SJCRH30 (cell line): ENCODE results near the gene NYAP2. TPM values are rescaled to one million over a fixed set of nuclear protein-coding genes. Genes with fewer than 3 reads are reported as not detected.
A peak's percentile ranks its signal among the peaks of the same experiment; 100 is the strongest.

Source experiments
- DNase-seq, 2 experiments: peaks; one replicate each; pipeline ENCODE4 v3.0.0-alpha.2; 2015 to 2020
- H3K27ac ChIP-seq: fragments of 250-450 bp; sonication (Bioruptor Pico); 2 replicates; pipeline ENCODE4 v1.5.1; 2020; ENCODE audit warnings: mild to moderate bottlenecking, moderate library complexity
- H3K27me3 ChIP-seq: fragments of 250-450 bp; sonication (Bioruptor Pico); 2 replicates; pipeline ENCODE4 v1.5.1; 2020; ENCODE audit warnings: mild to moderate bottlenecking, moderate library complexity
- H3K36me3 ChIP-seq: fragments of 250-450 bp; sonication (Bioruptor Pico); 2 replicates; pipeline ENCODE4 v1.5.1; 2020; ENCODE audit warnings: mild to moderate bottlenecking, moderate library complexity
- H3K4me1 ChIP-seq: fragments of 250-450 bp; sonication (Bioruptor Pico); 2 replicates; pipeline ENCODE4 v1.5.1; 2020; ENCODE audit warnings: mild to moderate bottlenecking, moderate library complexity
- H3K4me3 ChIP-seq: fragments of 250-450 bp; sonication (Bioruptor Pico); 2 replicates; pipeline ENCODE4 v1.5.1; 2020; ENCODE audit warnings: mild to moderate bottlenecking, moderate library complexity
- H3K9me3 ChIP-seq: fragments of 250-450 bp; sonication (Bioruptor Pico); replicated peaks from 2 replicates; pipeline ENCODE4 v1.5.1; 2020; ENCODE audit warnings: mild to moderate bottlenecking, moderate library complexity
- total RNA-seq: library from RNA; depleted of rRNA; stranded (reverse); fragments of >200 nt; shearing (Covaris generic); gene quantifications from 2 replicates; pipeline ENCODE4 v1.2.3, GENCODE V29; 2014

The NYAP2 gene
- total RNA-seq, 1 experiment from 2014 or later = 0.69 TPM

DNA sequence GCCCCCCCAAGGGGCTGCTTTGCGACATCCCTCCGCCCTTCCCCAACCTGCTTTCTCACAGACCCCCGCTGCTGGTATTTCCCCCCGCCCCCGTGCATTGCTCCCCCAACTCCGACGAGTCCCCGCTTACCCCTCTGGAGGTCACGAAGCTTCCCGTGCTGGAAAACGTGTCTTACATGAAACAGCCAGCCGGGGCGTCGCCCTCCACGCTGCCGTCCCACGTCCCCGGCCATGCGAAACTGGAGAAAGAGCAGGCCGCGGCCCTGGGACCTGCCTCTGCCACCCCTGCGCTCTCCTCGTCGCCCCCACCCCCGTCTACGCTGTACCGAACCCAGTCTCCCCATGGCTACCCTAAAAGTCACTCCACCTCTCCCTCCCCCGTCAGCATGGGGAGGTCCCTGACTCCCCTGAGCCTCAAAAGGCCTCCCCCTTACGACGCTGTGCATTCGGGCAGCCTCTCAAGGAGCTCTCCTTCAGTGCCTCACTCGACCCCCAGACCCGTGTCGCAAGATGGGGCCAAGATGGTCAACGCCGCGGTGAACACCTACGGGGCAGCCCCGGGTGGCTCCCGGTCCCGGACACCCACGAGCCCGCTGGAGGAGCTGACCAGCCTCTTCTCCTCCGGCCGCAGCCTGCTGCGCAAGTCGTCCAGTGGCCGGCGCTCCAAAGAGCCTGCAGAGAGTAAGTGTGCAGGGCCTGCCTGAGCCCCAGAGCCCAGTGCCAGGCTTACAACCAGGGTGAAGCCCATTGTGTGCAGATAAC lies 183.0 kb downstream of the NYAP2 start:
- Histone ChIP-seq H3K9me3 (no peaks in the 10 kb centered on the region), H3K36me3 (no peaks in the 10 kb centered on the region), H3K27ac (no peak overlapping the region), H3K4me1 (no peaks in the 10 kb centered on the region), H3K27me3 (no peaks in the 10 kb centered on the region), H3K4me3 (no peak overlapping the region)
- DNase-seq = no peak

DNA sequence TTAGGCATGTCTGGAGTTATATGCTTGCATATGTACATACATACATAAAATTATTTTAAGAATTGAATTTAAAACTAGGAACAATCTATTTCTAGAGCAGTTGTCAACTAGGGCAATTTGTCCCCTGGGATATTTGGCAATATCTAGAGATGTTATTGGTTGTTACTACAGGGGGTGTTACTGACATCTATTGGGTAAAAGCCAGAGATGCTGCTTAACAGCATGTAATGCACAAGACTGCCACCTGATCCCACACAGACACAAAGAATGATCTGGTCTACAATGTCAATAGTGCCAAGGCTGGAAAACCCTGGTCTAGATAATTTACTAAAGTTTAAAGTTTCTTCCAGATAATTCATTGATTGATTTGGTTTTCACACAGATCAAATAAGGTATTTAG lies 185.3 kb downstream of the NYAP2 start:
- peak in 1 of 2 experiments; percentile 20 for DNase-seq
- H3K36me3 ChIP-seq = no peaks in the 10 kb centered on the region
- H3K4me3 ChIP-seq = no peak overlapping the region

DNA sequence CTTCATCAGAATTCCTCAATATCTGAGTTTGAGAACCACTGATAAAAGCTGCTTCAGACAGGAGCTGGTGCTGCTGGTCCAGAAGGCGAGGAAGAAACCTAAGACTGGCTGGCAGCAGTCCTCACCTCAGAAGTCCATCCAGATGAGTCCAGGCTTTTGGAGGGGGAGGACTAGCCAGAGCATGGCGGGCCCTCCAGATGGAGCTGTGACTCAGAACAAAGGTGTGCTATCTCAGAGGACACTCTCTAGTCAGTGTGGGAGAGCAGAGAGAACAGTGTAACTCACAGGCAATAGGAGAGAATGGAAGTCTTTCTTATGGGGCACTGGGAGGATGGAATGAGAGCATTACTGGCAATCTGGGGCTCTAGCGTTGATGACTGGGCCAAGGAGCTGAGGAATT lies 191.4 kb downstream of the NYAP2 start:
- Histone ChIP-seq H3K27me3 (no peaks in the 10 kb centered on the region), H3K36me3 (no peaks in the 10 kb centered on the region), H3K4me3 (no peak overlapping the region), H3K9me3 (no peaks in the 10 kb centered on the region), H3K4me1 (peaks cover 15% of the 10 kb centered on the region), H3K27ac (no peak overlapping the region)
- DNase-seq = no peak

More for the DNA sequence above, 185.3 kb downstream of the NYAP2 start:
- no peaks in the 10 kb centered on the region for H3K4me1 ChIP-seq
- H3K9me3 ChIP-seq = no peaks in the 10 kb centered on the region
- no peak overlapping the region for H3K27ac ChIP-seq
- no peaks in the 10 kb centered on the region for H3K27me3 ChIP-seq

DNA sequence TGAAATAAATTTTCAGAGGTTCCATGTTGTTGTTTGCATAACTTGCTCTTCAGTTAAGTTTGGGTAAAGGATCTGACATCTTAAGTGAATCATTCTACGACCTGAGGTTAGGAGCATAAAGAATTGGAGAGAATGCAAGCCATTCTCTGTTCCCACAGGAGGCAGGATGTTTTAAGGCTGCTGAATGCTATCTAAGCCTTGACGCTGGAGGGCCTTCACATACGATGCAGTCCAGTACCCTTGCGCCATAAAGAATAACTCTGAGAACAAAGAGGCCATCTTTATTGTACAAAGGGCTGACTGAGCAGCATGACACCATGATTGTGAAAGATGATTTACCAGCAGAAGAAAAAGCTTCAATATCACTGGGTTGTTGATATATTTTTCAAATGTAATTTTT lies 198.4 kb downstream of the NYAP2 start:
- no peaks in the 10 kb centered on the region for H3K36me3 ChIP-seq
- peak in 1 of 2 experiments; percentile 41 for DNase-seq
- H3K27ac ChIP-seq = no peak overlapping the region; the same call in 1 of the 2 replicates
- H3K27me3 ChIP-seq = no peaks in the 10 kb centered on the region
- H3K4me1 ChIP-seq = peaks cover 33% of the 10 kb centered on the region
- H3K4me3 ChIP-seq = no peak overlapping the region
- peaks cover 4% of the 10 kb centered on the region; the same call in 1 of the 2 replicates for H3K9me3 ChIP-seq

DNA sequence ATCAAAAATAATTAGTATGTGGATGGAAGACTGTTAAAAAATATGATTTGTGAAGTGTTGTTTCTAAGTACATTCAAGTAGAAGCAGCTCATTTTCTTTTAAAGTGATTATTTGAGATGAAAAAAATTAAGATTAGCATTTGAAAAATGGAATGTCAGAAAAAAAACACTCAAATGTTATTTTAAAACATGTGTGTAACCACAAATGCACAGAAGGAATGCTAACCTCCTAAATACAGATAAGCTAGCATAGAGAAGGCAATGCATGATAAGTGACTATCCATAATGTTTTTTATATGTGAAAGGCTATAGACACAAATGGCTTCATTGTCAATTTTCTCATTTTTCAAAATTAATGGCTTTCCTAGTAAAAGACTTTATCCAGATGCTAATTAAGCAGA lies 198.9 kb downstream of the NYAP2 start:
- Histone ChIP-seq H3K4me3 (no peak overlapping the region), H3K4me1 (peaks cover 29% of the 10 kb centered on the region), H3K27ac (peak overlapping the region; percentile 10; the same call in 1 of the 2 replicates), H3K36me3 (no peaks in the 10 kb centered on the region), H3K27me3 (no peaks in the 10 kb centered on the region), H3K9me3 (peaks cover 4% of the 10 kb centered on the region; the same call in 1 of the 2 replicates)
- no peak for DNase-seq

DNA sequence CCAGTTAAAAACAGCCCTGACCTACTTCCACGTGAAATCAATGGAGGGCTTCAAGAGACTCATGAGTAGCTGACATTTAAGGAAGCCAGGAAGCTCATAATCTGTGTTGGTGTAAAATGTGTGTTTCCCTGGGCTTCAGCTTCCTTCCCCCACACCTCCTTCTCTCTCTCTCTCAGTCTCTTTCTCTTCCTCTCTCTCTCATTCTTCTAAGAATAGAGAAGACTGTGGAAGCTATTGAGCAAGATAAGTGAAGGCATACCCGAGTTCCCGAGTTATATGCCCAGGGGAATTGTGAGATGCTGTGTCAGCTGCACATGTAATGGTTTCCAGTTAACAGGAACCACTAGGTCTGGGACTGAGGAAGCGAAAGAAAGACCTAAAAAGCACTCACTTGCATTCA lies 199.4 kb downstream of the NYAP2 start:
- Histone ChIP-seq H3K27me3 (no peaks in the 10 kb centered on the region), H3K9me3 (peaks cover 4% of the 10 kb centered on the region; the same call in 1 of the 2 replicates), H3K36me3 (no peaks in the 10 kb centered on the region), H3K4me3 (no peak overlapping the region), H3K4me1 (peaks cover 29% of the 10 kb centered on the region), H3K27ac (peak overlapping the region; percentile 10; the same call in 1 of the 2 replicates)
- peak in 1 of 2 experiments; percentile 26 for DNase-seq

DNA sequence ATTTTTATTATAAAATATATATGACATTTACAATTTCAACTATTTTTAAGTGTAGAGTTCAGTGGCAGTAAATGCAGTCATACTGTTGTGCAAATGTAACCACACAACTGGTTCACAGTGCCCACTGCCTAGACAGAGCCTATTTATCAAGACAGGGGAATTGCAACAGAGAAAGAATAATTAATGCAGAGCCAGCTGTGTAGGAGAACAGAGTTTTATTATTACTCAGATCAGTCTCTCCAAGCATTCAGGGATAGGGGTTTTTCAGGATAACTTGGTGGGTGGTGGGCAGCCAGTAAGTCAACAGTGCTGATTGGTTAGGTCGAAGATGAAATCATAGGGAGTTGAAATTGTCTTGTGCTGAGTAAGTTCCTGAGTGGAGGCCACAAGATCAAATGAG lies 200.3 kb downstream of the NYAP2 start:
- Histone ChIP-seq H3K9me3 (peaks cover 4% of the 10 kb centered on the region; the same call in 1 of the 2 replicates), H3K27ac (no peak overlapping the region)
- DNase-seq = no peak

DNA sequence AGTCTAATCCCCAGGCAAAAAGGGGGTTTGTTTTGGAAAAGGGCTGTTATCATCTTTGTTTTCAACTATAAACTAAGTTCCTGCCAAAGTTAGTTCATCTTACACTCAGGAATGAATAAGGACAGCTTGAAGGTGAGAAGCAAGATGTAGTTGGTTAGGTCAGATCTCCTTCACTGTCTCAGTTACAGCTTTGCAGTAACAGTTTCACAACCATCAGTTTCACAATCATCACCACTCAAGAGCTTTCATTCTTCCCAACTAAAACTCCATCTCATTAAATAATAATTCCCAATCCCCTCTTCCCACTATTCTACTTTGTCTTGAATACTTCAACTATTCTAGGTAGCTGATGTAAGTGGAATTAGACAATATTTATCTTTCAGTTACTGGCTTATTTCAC lies 200.9 kb downstream of the NYAP2 start:
- no peaks in the 10 kb centered on the region for H3K27me3 ChIP-seq
- peaks cover 4% of the 10 kb centered on the region; the same call in 1 of the 2 replicates for H3K9me3 ChIP-seq

More for the DNA sequence above, 200.3 kb downstream of the NYAP2 start:
- no peaks in the 10 kb centered on the region for H3K27me3 ChIP-seq
- no peak overlapping the region for H3K4me3 ChIP-seq
- peaks cover 29% of the 10 kb centered on the region for H3K4me1 ChIP-seq
- no peaks in the 10 kb centered on the region for H3K36me3 ChIP-seq

DNA sequence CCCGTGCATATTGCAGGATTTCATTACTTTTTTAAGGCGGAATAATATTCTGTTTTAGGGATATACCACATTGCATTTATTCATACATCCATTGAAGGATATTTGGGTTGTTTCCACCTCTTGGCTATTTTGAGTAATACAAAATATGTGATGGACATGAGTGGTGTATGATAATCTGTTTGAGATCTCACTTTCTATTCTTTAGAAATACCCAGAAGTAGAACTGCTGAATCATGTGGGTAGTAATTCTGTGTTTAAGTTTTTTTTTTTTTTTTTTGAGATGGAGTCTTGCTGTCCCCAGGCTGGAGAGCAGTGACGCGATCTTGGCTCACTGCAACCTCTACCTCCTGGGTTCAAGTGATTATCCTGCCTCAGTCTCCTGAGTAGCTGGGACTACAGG lies 201.4 kb downstream of the NYAP2 start:
- Histone ChIP-seq H3K27ac (no peak overlapping the region), H3K4me3 (no peak overlapping the region), H3K36me3 (no peaks in the 10 kb centered on the region), H3K4me1 (peaks cover 29% of the 10 kb centered on the region), H3K27me3 (no peaks in the 10 kb centered on the region), H3K9me3 (peaks cover 4% of the 10 kb centered on the region; the same call in 1 of the 2 replicates)
- DNase-seq = no peak

More for the DNA sequence above, 200.9 kb downstream of the NYAP2 start:
- H3K36me3 ChIP-seq = no peaks in the 10 kb centered on the region
- H3K27ac ChIP-seq = no peak overlapping the region
- no peak for DNase-seq
- H3K4me1 ChIP-seq = peaks cover 29% of the 10 kb centered on the region
- H3K4me3 ChIP-seq = no peak overlapping the region

DNA sequence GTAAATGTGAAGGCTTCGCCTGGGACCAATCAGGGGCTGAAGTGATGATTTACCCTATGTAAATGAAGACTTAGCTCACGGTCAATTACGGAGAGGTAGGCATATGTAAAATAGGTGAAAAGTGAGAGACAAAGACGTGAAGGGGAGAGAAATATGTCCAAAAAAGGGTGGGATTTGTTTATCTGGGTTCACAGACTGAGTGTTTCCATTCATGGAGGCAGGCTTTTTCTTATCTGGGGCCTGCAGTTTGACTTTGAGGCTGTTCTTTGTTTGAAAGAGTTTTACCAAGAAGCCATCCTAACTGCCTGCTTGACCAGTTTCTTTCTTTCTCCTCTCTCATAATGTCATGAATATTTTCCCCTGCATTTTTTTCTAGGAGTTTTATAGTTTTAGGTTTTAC lies 202.7 kb downstream of the NYAP2 start:
- no peaks in the 10 kb centered on the region for H3K27me3 ChIP-seq
- DNase-seq = no peak
- H3K9me3 ChIP-seq = peaks cover 4% of the 10 kb centered on the region; the same call in 1 of the 2 replicates
- H3K36me3 ChIP-seq = no peaks in the 10 kb centered on the region
- H3K4me3 ChIP-seq = no peak overlapping the region
- H3K27ac ChIP-seq = no peak overlapping the region
- H3K4me1 ChIP-seq = peaks cover 20% of the 10 kb centered on the region

DNA sequence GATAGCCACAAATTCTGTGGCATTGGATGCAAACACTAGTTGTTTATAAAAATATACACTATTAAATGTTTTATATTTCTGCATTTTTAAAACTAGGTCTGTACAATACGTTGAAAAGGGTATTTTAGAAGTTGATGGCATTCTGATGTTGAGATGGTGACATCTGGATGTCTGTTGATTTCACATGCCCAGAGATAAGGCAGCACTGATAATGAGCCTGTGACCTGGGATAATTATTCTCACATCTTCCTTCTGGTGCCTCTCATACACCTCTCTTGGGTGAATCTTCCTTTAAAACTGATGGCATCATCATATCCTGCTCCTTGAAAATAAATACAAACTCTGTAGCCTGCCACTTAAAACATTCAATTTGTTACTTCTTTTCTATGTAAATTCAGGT lies 208.6 kb downstream of the NYAP2 start:
- Histone ChIP-seq H3K27me3 (no peaks in the 10 kb centered on the region), H3K4me1 (no peaks in the 10 kb centered on the region), H3K27ac (no peak overlapping the region), H3K9me3 (no peaks in the 10 kb centered on the region; the same call in 1 of the 2 replicates), H3K4me3 (no peak overlapping the region), H3K36me3 (no peaks in the 10 kb centered on the region)
- DNase-seq = no peak

DNA sequence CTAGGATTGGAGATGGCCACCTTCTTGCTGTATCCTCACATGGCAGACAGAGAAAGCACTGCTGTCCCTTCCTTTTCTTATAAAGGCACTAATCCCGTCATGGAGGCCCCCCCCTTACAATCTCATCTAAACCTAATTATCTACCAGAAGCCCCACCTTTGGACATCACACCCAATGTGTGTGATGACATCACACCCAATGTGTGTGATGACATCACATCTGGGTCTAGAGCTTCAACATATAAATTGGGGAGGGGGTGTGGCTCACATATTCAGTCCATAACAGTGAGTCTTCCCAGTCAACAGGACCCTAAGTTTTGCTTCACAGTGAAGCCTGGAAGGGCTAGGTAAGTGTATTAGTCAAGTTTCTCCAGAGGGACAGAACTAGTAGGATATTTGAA lies 213.1 kb downstream of the NYAP2 start:
- Histone ChIP-seq H3K4me1 (no peaks in the 10 kb centered on the region), H3K36me3 (no peaks in the 10 kb centered on the region), H3K27ac (no peak overlapping the region), H3K4me3 (no peak overlapping the region), H3K27me3 (no peaks in the 10 kb centered on the region), H3K9me3 (no peaks in the 10 kb centered on the region; the same call in 1 of the 2 replicates)
- no peak for DNase-seq

DNA sequence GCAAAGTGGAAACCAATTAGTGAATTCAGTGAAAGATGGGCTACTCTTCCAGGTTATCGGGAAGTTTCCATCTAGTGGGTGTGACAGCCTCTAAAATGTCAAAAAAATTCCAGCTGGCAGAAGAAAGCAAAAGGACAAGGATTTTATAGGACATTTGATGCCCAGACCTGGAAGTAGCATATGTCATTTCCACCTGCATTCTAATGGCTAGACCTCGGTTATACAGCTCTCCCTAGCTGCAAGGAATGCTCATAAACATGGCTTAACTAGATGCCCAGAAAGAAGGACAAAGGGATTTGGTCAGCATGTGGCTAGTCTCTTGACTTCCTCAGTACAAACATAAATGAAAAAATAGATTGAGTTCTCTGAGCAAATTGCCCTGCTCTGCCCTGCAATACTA lies 215.4 kb downstream of the NYAP2 start:
- H3K4me3 ChIP-seq = no peak overlapping the region
- DNase-seq = no peak
- no peaks in the 10 kb centered on the region for H3K4me1 ChIP-seq
- no peaks in the 10 kb centered on the region for H3K27me3 ChIP-seq
- no peak overlapping the region for H3K27ac ChIP-seq
- H3K9me3 ChIP-seq = no peaks in the 10 kb centered on the region
- H3K36me3 ChIP-seq = no peaks in the 10 kb centered on the region

DNA sequence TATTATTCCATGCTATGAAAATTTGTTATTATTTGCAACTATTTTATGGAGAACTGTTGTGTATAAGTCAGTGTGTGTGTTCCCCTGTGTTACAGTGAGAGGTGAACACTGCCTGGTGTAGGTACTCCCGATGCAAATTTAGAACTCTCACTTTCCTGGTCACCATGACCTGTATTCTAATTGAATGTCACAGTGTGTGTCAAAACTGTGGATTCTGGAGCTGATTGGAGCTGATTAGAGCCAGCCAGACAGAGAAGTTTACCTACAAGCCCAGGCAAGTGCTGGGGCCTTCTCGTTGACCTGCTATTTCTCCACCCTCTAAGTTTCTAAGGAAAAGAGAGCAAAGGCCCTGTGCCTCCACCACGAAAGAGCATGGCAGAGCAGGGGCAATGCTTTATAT lies 216.0 kb downstream of the NYAP2 start:
- no peak for DNase-seq
- Histone ChIP-seq H3K27me3 (no peaks in the 10 kb centered on the region), H3K36me3 (no peaks in the 10 kb centered on the region), H3K27ac (no peak overlapping the region), H3K9me3 (no peaks in the 10 kb centered on the region), H3K4me3 (no peak overlapping the region), H3K4me1 (no peaks in the 10 kb centered on the region)

DNA sequence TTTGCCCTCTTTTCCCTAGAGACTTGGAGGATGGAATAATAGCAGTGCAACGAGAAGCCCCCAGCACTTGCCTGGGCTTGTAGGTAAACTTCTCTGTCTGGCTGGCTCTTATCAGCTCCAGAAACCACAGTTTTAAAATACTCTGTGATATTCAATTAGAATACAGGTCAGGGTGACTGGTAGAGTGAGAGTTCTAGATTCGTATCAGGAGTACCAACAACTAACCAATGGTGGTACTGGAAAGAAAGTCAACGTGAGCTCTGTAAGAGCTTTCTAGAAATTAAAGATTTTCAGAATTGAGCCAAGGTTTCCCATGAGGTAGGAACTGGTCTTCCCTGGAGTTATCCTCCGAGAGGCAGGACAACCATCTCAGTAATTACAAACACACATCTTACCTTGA lies 216.9 kb downstream of the NYAP2 start:
- H3K9me3 ChIP-seq = no peaks in the 10 kb centered on the region
- H3K27ac ChIP-seq = no peak overlapping the region
- DNase-seq = no peak
- no peaks in the 10 kb centered on the region for H3K36me3 ChIP-seq
- H3K4me1 ChIP-seq = no peaks in the 10 kb centered on the region
- H3K4me3 ChIP-seq = no peak overlapping the region
- no peaks in the 10 kb centered on the region for H3K27me3 ChIP-seq

DNA sequence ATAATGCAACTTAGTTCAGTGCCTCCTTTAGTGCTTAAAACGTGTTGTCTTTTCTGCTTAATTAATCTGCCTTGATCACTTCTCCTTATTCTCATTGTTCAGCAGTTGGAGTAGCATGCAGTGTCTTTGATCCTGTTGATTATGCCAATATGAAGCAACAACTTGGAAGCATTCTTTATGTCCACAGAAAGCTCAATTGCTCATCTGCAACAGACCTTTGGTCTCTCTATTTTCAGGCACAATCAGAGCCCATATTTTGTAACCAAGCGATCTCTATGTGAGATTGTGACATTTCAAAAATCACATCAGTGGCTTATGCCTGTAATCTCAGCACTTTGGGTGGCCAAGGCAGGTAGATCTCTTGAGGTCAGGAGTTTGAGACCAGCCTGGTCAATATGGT lies 217.3 kb downstream of the NYAP2 start:
- Histone ChIP-seq H3K36me3 (no peaks in the 10 kb centered on the region), H3K4me3 (no peak overlapping the region), H3K9me3 (no peaks in the 10 kb centered on the region), H3K27ac (no peak overlapping the region), H3K4me1 (no peaks in the 10 kb centered on the region), H3K27me3 (no peaks in the 10 kb centered on the region)
- DNase-seq = no peak
